ENCODE data around the gene LPAR1. TPM values are rescaled to one million over a fixed set of nuclear protein-coding genes. Genes with fewer than 3 reads are reported as not detected.

The LPAR1 gene
- polyA plus RNA-seq, 3 donors, result 15.1 to 18.1 (median 17.5) TPM

DNA sequence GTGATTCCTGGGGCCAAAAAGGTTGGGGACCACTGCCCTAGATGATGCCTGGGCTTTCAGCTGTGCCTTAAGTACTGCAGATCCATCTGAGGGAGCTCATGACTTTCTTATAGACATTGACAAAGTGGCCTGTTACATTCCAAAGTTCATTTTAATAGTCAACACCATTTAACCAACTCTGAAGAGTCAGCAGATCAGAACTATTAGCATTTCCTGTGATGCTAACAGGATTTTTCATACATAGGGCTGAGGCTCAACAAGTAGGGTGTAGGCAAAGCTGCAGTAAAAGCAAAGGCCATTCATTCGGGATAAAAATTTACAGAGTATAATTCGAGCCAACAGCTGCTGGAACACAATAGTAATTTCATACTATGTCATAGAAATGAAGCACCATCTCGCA is 105.4 kb downstream of the LPAR1 start:
- H3K9me3 Mint-ChIP-seq, result peaks cover 0 to 7% (median 3%) of the 10 kb centered on the region in 7 donors
- no peak overlapping the region for H2AFZ ChIP-seq (ENCODE audit: insufficient read depth, low read depth, low read length, poor library complexity, severe bottlenecking)
- H3K9me3 ChIP-seq (replicated peaks in 1 of 2; ENCODE audit: control insufficient read depth in 1 of 2, insufficient read depth in 1 of 2, low read length in 2 of 2), result no peaks in the 10 kb centered on the region
- H3K4me1 ChIP-seq (ENCODE audit: control insufficient read depth in 1 of 2, insufficient read depth in 2 of 2, low read length in 2 of 2), result peaks cover 7 to 8% of the 10 kb centered on the region in 2 donors
- H3K4me3 ChIP-seq (replicated peaks in 1 of 3; ENCODE audit: low read depth in 2 of 3, low read length in 3 of 3), result no peak overlapping the region
- no peaks in the 10 kb centered on the region for H3K79me2 ChIP-seq (ENCODE audit: insufficient read depth, low read length)
- peaks cover 94% of the 10 kb centered on the region for H4K20me1 ChIP-seq (ENCODE audit: insufficient read depth, low read length)
- H3K4me1 Mint-ChIP-seq, result peaks cover 11% of the 10 kb centered on the region
- intact Hi-C loops (cut with micrococcal nuclease), result no loop called here
- no peak overlapping the region for H3K27ac ChIP-seq (ENCODE audit: low read depth in 1 of 2, low read length in 2 of 2)
- peaks cover 0 to 3% (median 0%) of the 10 kb centered on the region in 3 donors for H3K27me3 Mint-ChIP-seq (ENCODE audit: low read depth in 3 of 3)
- TF ChIP-seq, protein P1, sequence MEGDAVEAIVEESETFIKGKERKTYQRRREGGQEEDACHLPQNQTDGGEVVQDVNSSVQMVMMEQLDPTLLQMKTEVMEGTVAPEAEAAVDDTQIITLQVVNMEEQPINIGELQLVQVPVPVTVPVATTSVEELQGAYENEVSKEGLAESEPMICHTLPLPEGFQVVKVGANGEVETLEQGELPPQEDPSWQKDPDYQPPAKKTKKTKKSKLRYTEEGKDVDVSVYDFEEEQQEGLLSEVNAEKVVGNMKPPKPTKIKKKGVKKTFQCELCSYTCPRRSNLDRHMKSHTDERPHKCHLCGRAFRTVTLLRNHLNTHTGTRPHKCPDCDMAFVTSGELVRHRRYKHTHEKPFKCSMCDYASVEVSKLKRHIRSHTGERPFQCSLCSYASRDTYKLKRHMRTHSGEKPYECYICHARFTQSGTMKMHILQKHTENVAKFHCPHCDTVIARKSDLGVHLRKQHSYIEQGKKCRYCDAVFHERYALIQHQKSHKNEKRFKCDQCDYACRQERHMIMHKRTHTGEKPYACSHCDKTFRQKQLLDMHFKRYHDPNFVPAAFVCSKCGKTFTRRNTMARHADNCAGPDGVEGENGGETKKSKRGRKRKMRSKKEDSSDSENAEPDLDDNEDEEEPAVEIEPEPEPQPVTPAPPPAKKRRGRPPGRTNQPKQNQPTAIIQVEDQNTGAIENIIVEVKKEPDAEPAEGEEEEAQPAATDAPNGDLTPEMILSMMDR (IDR thresholded peaks at IDR 0.05), result no peak
- H3K27me3 ChIP-seq (ENCODE audit: control insufficient read depth in 2 of 2, insufficient read depth in 2 of 2, low read length in 2 of 2), result no peaks in the 10 kb centered on the region
- H3K9ac ChIP-seq (ENCODE audit: insufficient read depth, low read length, poor library complexity, severe bottlenecking), result no peak overlapping the region
- H3K4me3 Mint-ChIP-seq, result no peak overlapping the region
- DNase-seq, result no peak
- H3K4me2 ChIP-seq (replicated peaks; ENCODE audit: extremely low read depth, low read length, poor library complexity, severe bottlenecking), result no peak overlapping the region
- no peaks in the 10 kb centered on the region for H3K36me3 ChIP-seq (replicated peaks in 1 of 2; ENCODE audit: control insufficient read depth in 1 of 2, insufficient read depth in 2 of 2, low read length in 2 of 2)
- H3K27ac Mint-ChIP-seq, result no peak overlapping the region
- peaks cover 10 to 43% of the 10 kb centered on the region in 2 donors for H3K36me3 Mint-ChIP-seq
- no CpG with 5 or more reads among the region's 3 CpGs for WGBS (ENCODE audit: insufficient coverage)

DNA sequence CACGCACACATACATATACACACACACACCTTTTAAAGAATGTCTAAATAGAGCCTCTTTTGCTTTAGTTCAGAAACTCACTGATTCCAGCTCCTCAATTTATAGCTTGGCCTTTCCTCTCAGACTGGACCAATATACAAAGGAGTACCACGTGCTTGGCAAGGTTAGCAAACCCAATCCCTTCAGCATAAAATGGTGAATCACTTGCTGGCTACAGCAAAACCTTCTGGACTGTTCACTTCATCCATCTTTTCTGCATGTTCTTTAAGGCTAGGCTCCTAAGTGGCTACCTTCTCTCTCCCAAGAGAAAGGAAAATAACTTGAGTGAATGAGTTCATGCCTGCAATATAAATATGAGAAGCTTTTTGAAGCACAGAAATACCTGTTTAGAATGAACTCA is 109.7 kb downstream of the LPAR1 start:
- H3K27me3 Mint-ChIP-seq (ENCODE audit: low read depth in 3 of 3), result peaks cover 0 to 2% (median 2%) of the 10 kb centered on the region in 3 donors
- intact Hi-C loops (cut with micrococcal nuclease), result no loop called here

More for the DNA sequence above, 109.7 kb downstream of the LPAR1 start:
- Histone ChIP-seq H4K20me1 (ENCODE audit: insufficient read depth, low read length) (peaks cover 93% of the 10 kb centered on the region), H3K36me3 (replicated peaks in 1 of 2; ENCODE audit: control insufficient read depth in 1 of 2, insufficient read depth in 2 of 2, low read length in 2 of 2) (peaks cover 0 to 6% of the 10 kb centered on the region in 2 donors), H3K27ac (ENCODE audit: low read depth in 1 of 2, low read length in 2 of 2) (no peak overlapping the region), H3K27me3 (ENCODE audit: control insufficient read depth in 2 of 2, insufficient read depth in 2 of 2, low read length in 2 of 2) (no peaks in the 10 kb centered on the region), H2AFZ (ENCODE audit: insufficient read depth, low read depth, low read length, poor library complexity, severe bottlenecking) (no peak overlapping the region), H3K4me3 (replicated peaks in 1 of 3; ENCODE audit: low read depth in 2 of 3, low read length in 3 of 3) (no peak overlapping the region), H3K4me1 (ENCODE audit: control insufficient read depth in 1 of 2, insufficient read depth in 2 of 2, low read length in 2 of 2) (peaks cover 0 to 3% of the 10 kb centered on the region in 2 donors), H3K4me2 (replicated peaks; ENCODE audit: extremely low read depth, low read length, poor library complexity, severe bottlenecking) (no peak overlapping the region), H3K79me2 (ENCODE audit: insufficient read depth, low read length) (no peaks in the 10 kb centered on the region), H3K9me3 (replicated peaks in 1 of 2; ENCODE audit: control insufficient read depth in 1 of 2, insufficient read depth in 1 of 2, low read length in 2 of 2) (no peaks in the 10 kb centered on the region), H3K9ac (ENCODE audit: insufficient read depth, low read length, poor library complexity, severe bottlenecking) (no peak overlapping the region)
- 100% methylated on average over 2 of the region's 2 CpGs for WGBS (ENCODE audit: insufficient coverage)
- H3K36me3 Mint-ChIP-seq, result peaks cover 4 to 28% of the 10 kb centered on the region in 2 donors
- peaks cover 0 to 5% (median 0%) of the 10 kb centered on the region in 7 donors for H3K9me3 Mint-ChIP-seq
- TF ChIP-seq, protein P1 (IDR thresholded peaks at IDR 0.05), result no peak
- peaks cover 3% of the 10 kb centered on the region for H3K4me1 Mint-ChIP-seq
- DNase-seq, result no peak
- H3K4me3 Mint-ChIP-seq, result no peak overlapping the region
- no peak overlapping the region for H3K27ac Mint-ChIP-seq
